GM10248 (cell line): Measurements from ENCODE around the gene PNLDC1.
A peak's percentile ranks its signal among the peaks of the same experiment; 100 is the strongest.
"Not testable (repeated sequence)": the region's sequence is repeated elsewhere in the genome, so short reads cannot be mapped to it uniquely, and the experiment has no call there.

Source experiments
- CTCF ChIA-PET: fragments of 300-600 bp; sonication (Branson Sonifier 250); formaldehyde crosslinking; extraction: SDS; loops from one replicate; lab custom pipeline; 2021; ENCODE audit warnings: antibody characterized with exemption; lab: Yijun Ruan, JAX
- POLR2A ChIA-PET: fragments of 350-650 bp; sonication (Branson Sonifier 250); formaldehyde crosslinking; extraction: SDS; loops from one replicate; lab custom pipeline; 2020; ENCODE audit warnings: antibody characterized with exemption; lab: Yijun Ruan, JAX
- DNase-seq: peaks from one replicate; pipeline ENCODE4 v3.0.0; 2012; ENCODE audit errors: extremely low spot score
- TF ChIP-seq, protein P1 (sequence below): IDR thresholded peaks from 2 replicates; pipeline ENCODE4 v1.5.1; 2012; ENCODE audit warnings: mild to moderate bottlenecking, low read depth; ENCODE audit errors: extremely low read depth, missing control alignments, control extremely low read depth

Gene PNLDC1

DNA sequence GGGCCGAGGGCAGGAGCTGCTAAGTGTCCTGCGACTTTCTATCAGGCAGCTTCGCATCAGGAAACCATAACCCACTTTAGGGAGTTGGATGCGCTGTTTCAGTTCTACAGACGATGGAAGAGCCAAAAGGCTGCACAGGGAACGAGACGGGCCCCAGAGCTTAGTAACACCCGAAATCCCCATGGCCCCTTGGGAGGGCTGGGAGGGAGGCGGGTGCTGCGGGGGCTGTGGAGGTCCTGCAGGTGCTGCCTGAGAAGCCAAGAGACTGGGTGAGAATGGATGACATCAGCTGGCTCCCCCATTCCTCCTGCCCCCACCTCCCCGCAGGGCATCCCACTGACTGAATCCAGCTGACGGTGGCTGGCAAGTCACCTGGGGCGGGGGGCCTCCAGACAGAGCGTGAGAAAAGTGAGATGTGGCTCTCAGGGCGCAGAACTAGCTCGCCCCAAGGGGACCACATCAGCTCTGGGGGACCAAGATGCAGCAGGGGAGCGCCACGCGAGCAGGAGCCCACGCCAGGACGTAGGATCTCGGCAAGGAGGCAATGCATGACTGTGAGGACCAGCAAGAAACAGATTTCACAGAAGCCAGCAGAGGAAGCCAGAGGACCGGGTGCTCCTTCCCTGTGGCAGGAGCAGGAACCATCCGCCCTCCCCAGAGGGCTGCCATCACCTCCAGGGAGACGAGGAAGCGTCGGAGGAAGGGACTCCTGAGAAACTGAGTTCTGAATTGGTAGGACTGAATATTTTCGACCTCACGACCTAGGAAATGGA, 36.8 kb downstream of the PNLDC1 start:
- ChIA-PET CTCF (interaction anchor here (1.4 kb wide), 1 partner anchor 27 kb away, joined by 3 read pairs; no protein-coding TSS in a partner anchor), POLR2A (no interaction called here)
- TF ChIP-seq, protein P1, sequence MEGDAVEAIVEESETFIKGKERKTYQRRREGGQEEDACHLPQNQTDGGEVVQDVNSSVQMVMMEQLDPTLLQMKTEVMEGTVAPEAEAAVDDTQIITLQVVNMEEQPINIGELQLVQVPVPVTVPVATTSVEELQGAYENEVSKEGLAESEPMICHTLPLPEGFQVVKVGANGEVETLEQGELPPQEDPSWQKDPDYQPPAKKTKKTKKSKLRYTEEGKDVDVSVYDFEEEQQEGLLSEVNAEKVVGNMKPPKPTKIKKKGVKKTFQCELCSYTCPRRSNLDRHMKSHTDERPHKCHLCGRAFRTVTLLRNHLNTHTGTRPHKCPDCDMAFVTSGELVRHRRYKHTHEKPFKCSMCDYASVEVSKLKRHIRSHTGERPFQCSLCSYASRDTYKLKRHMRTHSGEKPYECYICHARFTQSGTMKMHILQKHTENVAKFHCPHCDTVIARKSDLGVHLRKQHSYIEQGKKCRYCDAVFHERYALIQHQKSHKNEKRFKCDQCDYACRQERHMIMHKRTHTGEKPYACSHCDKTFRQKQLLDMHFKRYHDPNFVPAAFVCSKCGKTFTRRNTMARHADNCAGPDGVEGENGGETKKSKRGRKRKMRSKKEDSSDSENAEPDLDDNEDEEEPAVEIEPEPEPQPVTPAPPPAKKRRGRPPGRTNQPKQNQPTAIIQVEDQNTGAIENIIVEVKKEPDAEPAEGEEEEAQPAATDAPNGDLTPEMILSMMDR: no peak
- peak; percentile 24 for DNase-seq

DNA sequence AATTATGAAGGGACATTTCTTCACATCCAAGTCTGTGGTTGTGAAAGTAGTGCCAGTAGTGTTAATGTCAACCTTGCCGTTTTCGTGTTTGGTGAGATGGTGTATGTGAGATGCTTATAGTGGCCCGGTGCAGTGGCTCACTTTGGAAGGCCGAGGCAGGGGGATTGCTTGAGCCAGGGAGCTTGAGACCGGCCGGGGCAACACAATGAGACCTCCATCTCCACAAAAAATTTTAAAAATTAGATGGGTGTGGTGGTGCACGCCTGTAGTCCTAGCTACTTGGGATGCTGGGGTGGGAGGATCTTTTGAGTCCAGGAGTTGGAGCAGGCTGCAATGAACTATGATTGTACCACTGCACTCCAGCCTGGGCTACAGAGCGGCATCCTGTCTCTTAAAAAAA, 37.4 kb downstream of the PNLDC1 start:
- no peak for DNase-seq
- ChIA-PET CTCF (interaction anchor here (1.4 kb wide), 1 partner anchor 26 kb away, joined by 3 read pairs; no protein-coding TSS in a partner anchor), POLR2A (no interaction called here)
- TF ChIP-seq, protein P1: no peak

DNA sequence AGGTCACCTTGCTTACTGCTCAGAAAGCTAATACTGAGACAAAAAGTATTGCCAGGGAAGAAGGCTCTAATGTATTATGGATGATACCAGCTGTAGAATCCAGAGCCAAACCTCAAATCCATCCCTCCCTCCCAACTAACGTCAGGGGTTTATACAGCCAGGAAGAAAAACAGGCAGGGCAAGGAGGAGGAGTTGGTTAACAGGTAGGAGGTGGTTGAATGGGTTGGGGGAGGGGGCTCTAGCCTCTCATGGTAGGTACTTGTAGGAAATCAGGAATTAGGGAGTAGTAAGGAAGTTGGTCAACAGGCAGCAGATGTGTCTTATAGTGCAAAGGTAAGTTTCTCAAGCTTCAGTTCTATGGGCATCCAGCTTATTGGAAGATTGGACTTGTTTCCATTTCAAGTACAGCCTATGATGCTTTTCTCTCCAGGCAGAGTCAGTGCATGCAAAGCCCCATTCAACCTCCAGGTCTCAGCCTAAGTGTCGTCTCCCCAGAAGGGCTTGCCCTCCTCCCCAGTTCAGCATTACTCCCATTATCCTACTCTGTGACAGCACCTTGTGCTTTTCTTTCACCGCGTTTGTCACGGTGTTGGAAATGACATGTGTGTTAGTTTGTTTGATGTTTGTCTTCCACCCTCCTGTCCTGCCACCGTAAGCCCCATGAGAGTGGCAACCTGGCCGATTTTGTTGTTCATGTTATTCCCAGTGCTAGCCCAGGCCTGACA, 38.1 kb downstream of the PNLDC1 start:
- ChIA-PET POLR2A (no interaction called here), CTCF (no interaction called here)
- TF ChIP-seq, protein P1: no peak
- DNase-seq: no peak

DNA sequence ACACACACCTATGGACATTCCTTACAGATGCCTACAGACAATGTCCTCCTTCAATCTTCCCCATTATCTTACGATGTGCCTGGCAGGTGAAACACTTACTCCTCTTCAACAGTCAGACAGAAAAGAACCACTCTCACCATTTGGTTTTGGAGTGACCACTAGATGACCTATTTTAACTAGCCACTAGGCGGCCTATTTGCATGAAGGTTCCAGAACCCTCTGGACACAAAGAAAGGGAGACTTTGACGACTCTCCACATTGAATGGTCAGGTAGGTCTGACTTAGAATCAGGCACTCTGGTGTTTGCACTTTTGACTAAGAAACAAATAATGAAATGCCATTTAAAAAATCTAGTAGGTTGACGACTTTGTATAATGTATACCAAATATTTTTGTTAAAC, 42.0 kb downstream of the PNLDC1 start:
- no peak for DNase-seq
- POLR2A ChIA-PET: no interaction called here
- CTCF ChIA-PET: no interaction called here
- TF ChIP-seq, protein P1: no peak

DNA sequence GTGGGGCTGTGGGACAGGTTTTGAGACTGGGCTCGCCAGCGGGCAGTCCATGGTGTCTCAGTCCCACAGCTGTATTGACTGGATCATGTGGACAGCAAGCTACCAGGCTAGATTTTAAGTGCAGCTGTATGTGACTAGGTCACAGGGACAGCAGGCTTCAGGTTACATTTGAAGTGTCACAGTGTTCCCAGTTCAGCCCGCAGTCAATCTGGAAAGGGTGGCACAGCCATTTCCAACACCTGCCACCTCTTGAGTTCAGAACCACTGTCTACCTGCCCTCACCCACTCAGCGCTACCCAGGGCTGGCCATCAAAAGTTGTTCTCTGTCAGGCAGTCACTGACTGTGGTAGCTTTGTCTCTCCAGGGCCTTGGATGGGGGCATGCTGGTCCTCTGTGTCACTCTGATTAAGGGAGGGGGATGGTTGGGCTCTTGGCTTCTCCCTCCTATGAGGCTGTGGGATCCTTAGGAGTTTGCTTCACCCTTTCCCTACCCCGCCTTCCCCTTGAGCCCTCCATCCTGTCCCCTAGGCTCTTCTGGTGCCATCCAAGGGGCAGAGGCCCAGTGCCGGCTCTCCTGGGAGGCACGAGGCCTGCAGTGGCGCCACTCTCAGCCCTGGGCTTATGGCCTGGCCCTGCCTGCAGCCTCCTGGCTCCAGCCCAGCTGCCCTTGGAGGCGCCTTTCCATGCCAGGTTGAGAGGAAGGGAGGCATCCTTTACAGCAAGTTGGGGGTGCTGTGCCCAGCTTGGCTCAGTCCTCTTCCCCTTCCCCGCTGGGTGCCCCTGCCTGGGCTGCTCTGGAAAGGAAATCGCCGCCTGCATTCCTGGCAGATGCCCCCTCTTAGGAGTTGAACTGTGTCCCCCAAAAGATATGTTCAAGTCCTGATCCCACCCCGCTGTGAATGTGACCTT, 44.9 kb downstream of the PNLDC1 start:
- ChIA-PET POLR2A (no interaction called here), CTCF (interaction anchor here (0.8 to 1.4 kb wide), 2 partner anchors 11 to 26 kb away, joined by 3 to 4 read pairs; no protein-coding TSS in a partner anchor)
- DNase-seq: no peak
- TF ChIP-seq, protein P1: no peak

DNA sequence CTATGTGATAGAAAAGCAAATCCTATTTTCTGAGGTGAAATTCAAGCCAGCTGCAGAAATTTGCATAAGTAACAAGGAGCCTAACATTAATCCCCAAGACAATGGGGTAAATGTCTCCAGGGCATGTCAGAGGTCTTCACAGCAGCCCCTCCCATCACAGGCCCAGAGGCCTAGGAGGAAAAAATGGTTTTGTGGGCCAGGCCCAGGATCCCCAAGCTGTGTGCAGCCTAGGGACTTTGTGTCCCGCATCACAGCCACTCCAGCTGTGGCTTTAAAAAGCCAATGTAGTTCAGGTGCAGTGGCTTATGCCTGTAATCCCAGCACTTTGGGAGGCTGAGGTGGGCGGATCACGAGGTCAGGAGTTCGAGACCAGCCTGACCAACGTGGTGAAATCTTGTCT, 48.5 kb downstream of the PNLDC1 start:
- POLR2A ChIA-PET, DNase-seq: not testable (repeated sequence)
- CTCF ChIA-PET: interaction anchor here (1.3 kb wide), 1 partner anchor 686 kb away, joined by 3 read pairs; no protein-coding TSS in a partner anchor

DNA sequence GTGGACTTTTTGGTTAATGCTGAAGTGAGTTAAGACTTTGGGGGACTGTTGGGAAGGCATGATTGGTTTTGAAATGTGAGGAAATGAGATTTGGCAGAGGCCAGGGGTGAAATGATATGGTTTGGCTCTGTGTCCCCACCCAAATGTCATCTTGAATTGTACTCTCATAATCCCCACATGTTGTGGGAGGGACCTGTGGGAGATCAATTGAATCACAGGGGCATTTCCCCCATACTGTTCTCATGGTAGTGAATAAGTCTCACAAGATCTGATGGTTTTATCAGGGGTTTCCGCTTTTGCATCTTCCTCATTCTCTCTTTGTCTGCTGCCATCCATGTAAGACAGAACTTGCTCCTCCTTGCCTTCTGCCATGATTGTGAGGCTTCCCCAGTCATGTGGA, 49.8 kb downstream of the PNLDC1 start:
- CTCF ChIA-PET: interaction anchor here (1.0 kb wide), 1 partner anchor 14 kb away, joined by 3 read pairs; no protein-coding TSS in a partner anchor
- POLR2A ChIA-PET, DNase-seq: not testable (repeated sequence)
